BE2C (cell line): ENCODE data around the gene SLC25A21.

Experiments used
- DNase-seq: peaks from one replicate; pipeline ENCODE4 v3.0.0-alpha.2; 2020
- H3K27me3 ChIP-seq: fragments of 250-450 bp; sonication (Bioruptor Pico); 2 replicates; pipeline ENCODE4 v1.5.1; 2020; ENCODE audit warnings: mild to moderate bottlenecking
- H3K36me3 ChIP-seq: fragments of 250-450 bp; sonication (Bioruptor Pico); 2 replicates; pipeline ENCODE4 v1.5.1; 2020; ENCODE audit warnings: mild to moderate bottlenecking
- H3K4me1 ChIP-seq: fragments of 250-450 bp; sonication (Bioruptor Pico); 2 replicates; pipeline ENCODE4 v1.5.1; 2020
- H3K4me3 ChIP-seq: 2 replicates; pipeline ENCODE4 v1.5.1; 2011; ENCODE audit warnings: low read depth, low read length
- H3K9me3 ChIP-seq: fragments of 250-450 bp; sonication (Bioruptor Pico); 2 replicates; pipeline ENCODE4 v1.5.1; 2020
- TF ChIP-seq, protein P1 (sequence below): IDR thresholded peaks from 2 replicates; pipeline ENCODE4 v1.5.1; 2012; ENCODE audit warnings: mild to moderate bottlenecking, low read depth, low read length

The SLC25A21 gene

DNA sequence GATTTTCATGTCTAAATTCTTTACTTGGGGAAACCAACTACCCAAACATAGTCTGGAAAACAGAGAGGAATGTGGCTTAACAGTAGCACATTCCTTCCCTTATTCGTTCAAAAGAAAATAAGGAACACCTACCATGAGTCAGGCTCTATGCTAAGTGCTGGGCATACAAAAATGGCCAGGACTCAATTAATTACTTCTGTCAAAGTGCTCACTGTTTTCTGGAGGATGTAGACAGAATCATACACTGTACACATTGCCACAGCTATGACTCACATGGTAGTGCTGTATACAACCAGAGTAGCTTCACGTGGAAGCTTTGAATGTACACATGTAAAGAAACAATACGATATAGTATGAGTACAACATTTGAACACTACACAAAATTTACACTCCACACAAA is 50.1 kb downstream of the SLC25A21 start:
- H3K4me3 ChIP-seq = no peak overlapping the region
- TF ChIP-seq, protein P1, sequence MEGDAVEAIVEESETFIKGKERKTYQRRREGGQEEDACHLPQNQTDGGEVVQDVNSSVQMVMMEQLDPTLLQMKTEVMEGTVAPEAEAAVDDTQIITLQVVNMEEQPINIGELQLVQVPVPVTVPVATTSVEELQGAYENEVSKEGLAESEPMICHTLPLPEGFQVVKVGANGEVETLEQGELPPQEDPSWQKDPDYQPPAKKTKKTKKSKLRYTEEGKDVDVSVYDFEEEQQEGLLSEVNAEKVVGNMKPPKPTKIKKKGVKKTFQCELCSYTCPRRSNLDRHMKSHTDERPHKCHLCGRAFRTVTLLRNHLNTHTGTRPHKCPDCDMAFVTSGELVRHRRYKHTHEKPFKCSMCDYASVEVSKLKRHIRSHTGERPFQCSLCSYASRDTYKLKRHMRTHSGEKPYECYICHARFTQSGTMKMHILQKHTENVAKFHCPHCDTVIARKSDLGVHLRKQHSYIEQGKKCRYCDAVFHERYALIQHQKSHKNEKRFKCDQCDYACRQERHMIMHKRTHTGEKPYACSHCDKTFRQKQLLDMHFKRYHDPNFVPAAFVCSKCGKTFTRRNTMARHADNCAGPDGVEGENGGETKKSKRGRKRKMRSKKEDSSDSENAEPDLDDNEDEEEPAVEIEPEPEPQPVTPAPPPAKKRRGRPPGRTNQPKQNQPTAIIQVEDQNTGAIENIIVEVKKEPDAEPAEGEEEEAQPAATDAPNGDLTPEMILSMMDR = no peak
- no peaks in the 10 kb centered on the region for H3K27me3 ChIP-seq
- H3K4me1 ChIP-seq = no peaks in the 10 kb centered on the region
- H3K36me3 ChIP-seq = no peaks in the 10 kb centered on the region
- no peaks in the 10 kb centered on the region for H3K9me3 ChIP-seq
- DNase-seq = no peak

DNA sequence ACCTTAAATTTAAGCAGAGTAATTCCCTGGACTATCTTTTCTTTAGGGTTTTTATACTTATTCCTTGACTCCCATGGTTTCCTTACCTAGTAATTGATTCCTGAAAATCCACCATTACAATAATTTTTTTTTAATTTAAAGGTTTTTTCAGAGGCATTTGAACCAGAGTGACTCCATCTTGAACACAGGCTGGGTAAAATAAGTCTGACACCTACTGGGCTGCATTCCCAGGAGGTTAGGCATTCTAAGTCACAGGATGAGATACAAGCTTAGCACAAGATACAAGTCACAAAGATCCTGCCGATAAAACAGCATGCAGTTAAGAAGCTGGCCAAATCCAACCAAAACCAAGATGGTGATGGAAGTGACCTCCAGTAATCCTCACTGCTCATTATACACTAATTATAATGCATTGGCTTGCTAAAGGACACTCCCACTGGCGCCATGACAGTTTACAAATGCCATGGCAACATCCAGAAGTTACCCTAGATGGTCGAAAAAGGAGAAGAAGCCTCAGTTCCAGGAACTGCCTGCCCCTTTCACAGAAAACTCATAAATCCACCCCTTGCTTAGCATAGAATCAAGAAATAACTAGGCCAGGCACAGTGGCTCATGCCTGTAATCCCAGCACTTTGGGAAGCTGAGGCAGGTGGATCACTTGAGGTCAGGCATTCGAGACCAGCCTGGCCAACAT is 53.6 kb downstream of the SLC25A21 start:
- H3K27me3 ChIP-seq = no peaks in the 10 kb centered on the region
- no peak overlapping the region for H3K4me3 ChIP-seq
- H3K9me3 ChIP-seq = no peaks in the 10 kb centered on the region
- no peaks in the 10 kb centered on the region for H3K4me1 ChIP-seq
- H3K36me3 ChIP-seq = no peaks in the 10 kb centered on the region
- TF ChIP-seq, protein P1 = no peak
- no peak for DNase-seq

DNA sequence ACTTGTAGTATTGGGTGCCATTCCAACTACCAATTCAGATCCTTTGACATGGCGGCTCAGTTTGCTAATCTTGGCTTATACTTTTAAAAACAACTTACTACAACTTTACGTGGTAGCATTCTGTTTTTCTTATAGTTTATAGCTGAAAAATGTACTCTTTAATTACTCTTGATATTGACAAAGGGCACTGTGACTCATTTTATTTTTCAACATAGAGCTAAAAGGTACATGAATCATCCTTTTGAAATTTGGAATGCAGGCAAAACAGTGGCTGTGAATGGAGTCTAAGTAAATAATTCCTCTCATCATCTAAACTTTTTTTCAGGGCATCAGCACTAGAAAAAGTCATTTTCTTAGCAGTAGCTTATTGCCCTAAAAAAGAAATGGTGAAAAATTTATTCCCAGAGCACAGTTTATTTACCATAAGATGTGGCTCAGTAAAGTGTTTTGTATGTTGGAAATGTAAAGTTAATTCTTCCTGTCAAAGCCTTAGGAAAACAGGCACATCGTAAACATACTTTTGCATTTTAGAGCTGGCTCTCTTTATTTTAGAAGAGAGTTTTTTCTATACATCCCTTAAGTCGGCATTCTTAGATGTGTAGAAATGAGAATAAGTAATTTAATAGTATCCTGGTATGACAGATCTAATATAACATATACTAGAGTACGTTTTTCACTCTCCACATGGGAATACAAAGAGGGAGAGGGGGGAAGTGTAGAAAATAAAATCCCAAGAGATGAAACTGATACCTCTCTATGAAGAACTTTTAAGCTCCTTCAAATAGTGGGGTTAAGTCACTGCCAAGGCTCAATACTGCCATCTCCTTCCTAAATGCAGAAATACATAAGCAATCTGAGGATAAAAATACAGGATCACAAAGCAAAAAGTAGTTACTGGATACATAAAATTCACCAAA is 55.2 kb downstream of the SLC25A21 start:
- Histone ChIP-seq H3K36me3 (no peaks in the 10 kb centered on the region), H3K27me3 (no peaks in the 10 kb centered on the region), H3K9me3 (no peaks in the 10 kb centered on the region), H3K4me1 (no peaks in the 10 kb centered on the region), H3K4me3 (no peak overlapping the region)
- no peak for DNase-seq
- TF ChIP-seq, protein P1 = no peak

DNA sequence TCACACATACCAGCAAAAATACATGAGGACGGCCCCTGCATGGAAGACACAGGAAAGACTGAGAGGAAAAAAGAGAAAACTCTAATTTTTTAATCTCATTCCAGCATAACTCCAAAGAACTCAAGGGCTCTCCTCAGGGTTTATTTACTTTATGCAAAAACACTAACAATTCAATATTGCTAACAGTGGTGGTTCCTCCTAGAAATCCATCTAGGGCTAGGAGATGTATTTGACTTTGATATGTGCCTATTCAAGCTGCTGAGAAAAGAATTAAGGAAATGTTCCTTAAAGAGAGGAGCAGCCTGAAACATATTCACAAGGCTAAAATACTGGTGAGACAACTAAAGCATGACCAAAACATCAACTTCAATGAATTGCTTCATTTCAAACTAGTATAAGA is 57.0 kb downstream of the SLC25A21 start:
- no peaks in the 10 kb centered on the region for H3K36me3 ChIP-seq
- no peak for DNase-seq
- no peaks in the 10 kb centered on the region for H3K4me1 ChIP-seq
- no peaks in the 10 kb centered on the region for H3K27me3 ChIP-seq
- H3K9me3 ChIP-seq = no peaks in the 10 kb centered on the region
- no peak overlapping the region for H3K4me3 ChIP-seq
- TF ChIP-seq, protein P1 = no peak

DNA sequence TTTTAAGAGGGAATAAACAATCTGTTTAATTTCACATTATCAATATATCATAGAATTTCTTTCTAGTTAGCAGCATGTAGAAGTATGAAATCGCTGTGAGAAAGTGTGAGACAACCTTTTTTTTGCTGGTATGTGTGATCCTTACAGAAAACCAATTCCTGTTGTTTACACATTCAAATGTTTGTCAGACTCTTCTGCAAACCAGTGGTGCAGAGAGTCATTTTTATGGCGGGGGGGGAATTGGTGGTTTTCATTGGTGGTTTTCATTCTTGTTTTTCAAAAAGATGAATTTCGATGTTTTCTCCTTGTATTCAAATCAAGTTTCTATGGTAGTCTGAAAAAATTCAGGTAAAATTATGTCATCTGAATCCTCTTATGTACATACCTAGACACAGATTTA is 57.8 kb downstream of the SLC25A21 start:
- Histone ChIP-seq H3K27me3 (no peaks in the 10 kb centered on the region), H3K36me3 (no peaks in the 10 kb centered on the region), H3K9me3 (no peaks in the 10 kb centered on the region), H3K4me3 (no peak overlapping the region), H3K4me1 (no peaks in the 10 kb centered on the region)
- TF ChIP-seq, protein P1 = no peak
- no peak for DNase-seq

DNA sequence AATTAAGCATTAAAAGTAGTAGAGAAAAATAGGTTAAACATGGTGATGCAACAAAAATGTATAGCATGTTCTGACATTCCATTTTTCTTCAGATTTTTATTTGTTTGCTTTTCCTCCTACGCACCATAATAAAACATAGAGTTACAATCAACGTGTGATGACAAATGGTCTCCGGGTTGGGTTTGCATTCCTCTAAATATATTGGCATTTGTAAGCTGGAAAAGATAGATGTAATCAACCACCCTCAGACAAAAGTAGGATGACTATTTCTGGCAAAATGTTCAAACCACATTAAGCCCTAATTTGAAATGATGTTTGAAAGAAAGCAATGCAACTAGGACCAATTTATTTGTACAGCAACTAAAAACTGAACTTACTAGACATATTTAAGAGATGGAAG is 58.4 kb downstream of the SLC25A21 start:
- Histone ChIP-seq H3K4me1 (no peaks in the 10 kb centered on the region), H3K27me3 (no peaks in the 10 kb centered on the region), H3K4me3 (no peak overlapping the region), H3K36me3 (no peaks in the 10 kb centered on the region), H3K9me3 (no peaks in the 10 kb centered on the region)
- DNase-seq = no peak
- TF ChIP-seq, protein P1 = no peak
